ENCODE measurements around the gene TGFBR3. TPM values are rescaled to one million over a fixed set of nuclear protein-coding genes. Genes with fewer than 3 reads are reported as not detected.

Gene TGFBR3
- polyA plus RNA-seq, 1 donor (not counting 4 experiments of a cell fraction or from before 2014, with no cell fraction given) = 1.2 TPM

DNA sequence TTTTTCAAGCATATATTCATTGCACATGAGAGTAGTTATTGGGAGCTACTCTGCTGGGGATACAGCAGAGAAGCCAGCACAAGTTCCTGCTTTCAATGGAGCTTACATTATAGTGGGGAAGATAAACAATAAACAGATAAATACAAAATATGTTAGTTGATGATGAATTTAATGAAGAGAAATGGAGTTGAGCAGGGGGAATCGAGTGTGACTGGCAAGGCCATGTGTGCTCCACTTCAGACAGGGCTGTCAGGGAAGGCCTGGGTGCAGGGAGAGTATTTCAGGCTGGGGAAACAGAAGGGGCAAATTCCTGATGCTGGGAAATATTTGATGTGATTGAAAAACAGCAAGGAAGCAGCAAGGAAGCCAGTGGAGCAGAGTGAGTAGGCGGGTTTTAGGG is 42.1 kb upstream of the TGFBR3 start:
- H3K9ac ChIP-seq (ENCODE audit: control insufficient read depth, extremely low read depth, insufficient read depth, low read length) = no peak overlapping the region
- no peak for FAIRE-seq
- no peaks in the 10 kb centered on the region for H3K9me3 ChIP-seq (ENCODE audit: control insufficient read depth, low read depth, low read length)
- H2AFZ ChIP-seq (ENCODE audit: control insufficient read depth, low read length) = no peak overlapping the region
- no peaks in the 10 kb centered on the region for H3K9me1 ChIP-seq (ENCODE audit: control insufficient read depth, extremely low read depth, insufficient read depth, low read length)
- no peak overlapping the region for H3K27ac ChIP-seq (ENCODE audit: control insufficient read depth, insufficient read depth, low read length)
- TF ChIP-seq, protein P1, sequence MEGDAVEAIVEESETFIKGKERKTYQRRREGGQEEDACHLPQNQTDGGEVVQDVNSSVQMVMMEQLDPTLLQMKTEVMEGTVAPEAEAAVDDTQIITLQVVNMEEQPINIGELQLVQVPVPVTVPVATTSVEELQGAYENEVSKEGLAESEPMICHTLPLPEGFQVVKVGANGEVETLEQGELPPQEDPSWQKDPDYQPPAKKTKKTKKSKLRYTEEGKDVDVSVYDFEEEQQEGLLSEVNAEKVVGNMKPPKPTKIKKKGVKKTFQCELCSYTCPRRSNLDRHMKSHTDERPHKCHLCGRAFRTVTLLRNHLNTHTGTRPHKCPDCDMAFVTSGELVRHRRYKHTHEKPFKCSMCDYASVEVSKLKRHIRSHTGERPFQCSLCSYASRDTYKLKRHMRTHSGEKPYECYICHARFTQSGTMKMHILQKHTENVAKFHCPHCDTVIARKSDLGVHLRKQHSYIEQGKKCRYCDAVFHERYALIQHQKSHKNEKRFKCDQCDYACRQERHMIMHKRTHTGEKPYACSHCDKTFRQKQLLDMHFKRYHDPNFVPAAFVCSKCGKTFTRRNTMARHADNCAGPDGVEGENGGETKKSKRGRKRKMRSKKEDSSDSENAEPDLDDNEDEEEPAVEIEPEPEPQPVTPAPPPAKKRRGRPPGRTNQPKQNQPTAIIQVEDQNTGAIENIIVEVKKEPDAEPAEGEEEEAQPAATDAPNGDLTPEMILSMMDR (optimal IDR thresholded peaks at IDR 0.05 in 1 of 3, IDR thresholded peaks at IDR 0.05 in 1 of 3, conservative IDR thresholded peaks at IDR 0.05 in 1 of 3; ENCODE audit: extremely low read depth in 1 of 3, insufficient read depth in 2 of 3, low read length in 3 of 3) = no peak
- TF ChIP-seq EZH2 (IDR thresholded peaks at IDR 0.05; ENCODE audit: low read length) = no peak
- no peaks in the 10 kb centered on the region for H3K27me3 ChIP-seq (ENCODE audit: control insufficient read depth, extremely low read depth, insufficient read depth, low read length)
- dilution Hi-C loops (cut with MboI; ENCODE audit: extremely low pct_ligation_motif_present, low sequenced_read_pairs) = no loop called here
- peaks cover 5% of the 10 kb centered on the region for H3K4me1 ChIP-seq (ENCODE audit: control insufficient read depth, extremely low read depth, insufficient read depth, low read length)
- H3K79me2 ChIP-seq (ENCODE audit: control insufficient read depth, insufficient read depth, low read length) = no peaks in the 10 kb centered on the region
- H3K36me3 ChIP-seq (ENCODE audit: control insufficient read depth in 2 of 2, extremely low read depth in 1 of 2, insufficient read depth in 2 of 2, low read length in 2 of 2) = no peaks in the 10 kb centered on the region
- no peak for DNase-seq (ENCODE audit: low read depth, low spot score)
- H3K4me2 ChIP-seq (ENCODE audit: control insufficient read depth, extremely low read depth, insufficient read depth, low read depth, low read length) = no peak overlapping the region
- no peak overlapping the region for H3K4me3 ChIP-seq (ENCODE audit: control insufficient read depth in 2 of 3, extremely low read depth in 1 of 3, insufficient read depth in 2 of 3, low read depth in 1 of 3, low read length in 3 of 3)
- H4K20me1 ChIP-seq (ENCODE audit: control insufficient read depth, extremely low read depth, insufficient read depth, low read length) = no peaks in the 10 kb centered on the region

DNA sequence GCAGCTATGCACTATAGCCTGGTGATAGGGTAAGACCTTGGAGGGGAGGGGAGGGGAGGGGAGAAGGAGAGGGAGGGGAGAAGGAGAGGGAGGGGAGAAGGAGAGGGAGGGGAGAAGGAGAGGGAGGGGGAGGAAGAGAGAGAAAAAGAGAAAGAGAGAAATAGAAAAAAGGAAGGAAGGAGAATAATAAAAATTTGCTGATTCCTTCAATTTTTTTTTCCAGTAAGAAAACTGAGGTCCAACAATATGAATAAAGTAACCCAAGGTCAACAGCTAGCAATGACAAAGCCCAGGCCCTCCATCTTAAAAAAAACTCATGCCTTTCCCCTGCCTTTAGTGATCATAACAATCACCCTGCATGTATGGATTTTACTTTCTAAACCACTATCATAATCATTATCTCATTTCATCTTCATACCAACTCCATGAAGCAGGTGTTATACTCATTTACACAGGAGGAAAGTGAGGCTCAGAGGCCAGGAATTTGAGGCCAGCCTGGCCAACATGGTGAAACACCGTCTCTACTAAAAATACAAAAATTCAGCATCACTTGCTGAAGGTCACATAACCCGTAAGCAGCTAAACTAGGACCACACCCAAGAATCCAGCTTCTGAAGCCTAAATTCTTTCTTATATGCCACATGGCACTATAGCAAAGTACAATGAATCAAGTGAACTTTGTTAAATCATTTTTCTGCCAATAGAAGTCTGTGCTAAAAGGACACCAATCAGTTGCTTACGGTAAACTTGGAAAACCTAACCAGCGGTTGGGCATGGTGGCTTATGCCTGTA is 39.9 kb upstream of the TGFBR3 start:
- Histone ChIP-seq H3K79me2 (ENCODE audit: control insufficient read depth, insufficient read depth, low read length) (no peaks in the 10 kb centered on the region), H3K9me1 (ENCODE audit: control insufficient read depth, extremely low read depth, insufficient read depth, low read length) (no peaks in the 10 kb centered on the region), H3K27me3 (ENCODE audit: control insufficient read depth, extremely low read depth, insufficient read depth, low read length) (no peaks in the 10 kb centered on the region), H3K9me3 (ENCODE audit: control insufficient read depth, low read depth, low read length) (no peaks in the 10 kb centered on the region), H4K20me1 (ENCODE audit: control insufficient read depth, extremely low read depth, insufficient read depth, low read length) (no peaks in the 10 kb centered on the region), H3K4me1 (ENCODE audit: control insufficient read depth, extremely low read depth, insufficient read depth, low read length) (peaks cover 5% of the 10 kb centered on the region), H3K36me3 (ENCODE audit: control insufficient read depth in 2 of 2, extremely low read depth in 1 of 2, insufficient read depth in 2 of 2, low read length in 2 of 2) (no peaks in the 10 kb centered on the region), H3K4me2 (ENCODE audit: control insufficient read depth, extremely low read depth, insufficient read depth, low read depth, low read length) (no peak overlapping the region), H3K27ac (ENCODE audit: control insufficient read depth, insufficient read depth, low read length) (no peak overlapping the region), H3K9ac (ENCODE audit: control insufficient read depth, extremely low read depth, insufficient read depth, low read length) (no peak overlapping the region), H2AFZ (ENCODE audit: control insufficient read depth, low read length) (no peak overlapping the region), H3K4me3 (ENCODE audit: control insufficient read depth in 2 of 3, extremely low read depth in 1 of 3, insufficient read depth in 2 of 3, low read depth in 1 of 3, low read length in 3 of 3) (no peak overlapping the region)
- FAIRE-seq = no peak
- dilution Hi-C loops (cut with MboI; ENCODE audit: extremely low pct_ligation_motif_present, low sequenced_read_pairs) = no loop called here
- DNase-seq (ENCODE audit: low read depth, low spot score) = no peak
- TF ChIP-seq, protein P1 (optimal IDR thresholded peaks at IDR 0.05 in 1 of 3, IDR thresholded peaks at IDR 0.05 in 1 of 3, conservative IDR thresholded peaks at IDR 0.05 in 1 of 3; ENCODE audit: extremely low read depth in 1 of 3, insufficient read depth in 2 of 3, low read length in 3 of 3) = no peak
- TF ChIP-seq EZH2 (IDR thresholded peaks at IDR 0.05; ENCODE audit: low read length) = no peak

All from keratinocyte (primary cell).